Measurements from ENCODE around the gene CCDC184.
A peak's percentile ranks its signal among the peaks of the same experiment; 100 is the strongest.

CCDC184 gene

GRCh38 chr12:48156652-48157017 lies 26.8 kb upstream of the CCDC184 start:
- TF ChIP-seq, protein P1, sequence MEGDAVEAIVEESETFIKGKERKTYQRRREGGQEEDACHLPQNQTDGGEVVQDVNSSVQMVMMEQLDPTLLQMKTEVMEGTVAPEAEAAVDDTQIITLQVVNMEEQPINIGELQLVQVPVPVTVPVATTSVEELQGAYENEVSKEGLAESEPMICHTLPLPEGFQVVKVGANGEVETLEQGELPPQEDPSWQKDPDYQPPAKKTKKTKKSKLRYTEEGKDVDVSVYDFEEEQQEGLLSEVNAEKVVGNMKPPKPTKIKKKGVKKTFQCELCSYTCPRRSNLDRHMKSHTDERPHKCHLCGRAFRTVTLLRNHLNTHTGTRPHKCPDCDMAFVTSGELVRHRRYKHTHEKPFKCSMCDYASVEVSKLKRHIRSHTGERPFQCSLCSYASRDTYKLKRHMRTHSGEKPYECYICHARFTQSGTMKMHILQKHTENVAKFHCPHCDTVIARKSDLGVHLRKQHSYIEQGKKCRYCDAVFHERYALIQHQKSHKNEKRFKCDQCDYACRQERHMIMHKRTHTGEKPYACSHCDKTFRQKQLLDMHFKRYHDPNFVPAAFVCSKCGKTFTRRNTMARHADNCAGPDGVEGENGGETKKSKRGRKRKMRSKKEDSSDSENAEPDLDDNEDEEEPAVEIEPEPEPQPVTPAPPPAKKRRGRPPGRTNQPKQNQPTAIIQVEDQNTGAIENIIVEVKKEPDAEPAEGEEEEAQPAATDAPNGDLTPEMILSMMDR (conservative IDR thresholded peaks at IDR 0.05; ENCODE audit: control insufficient read depth, insufficient read depth, low read depth, low read length) = no peak
- peak overlapping the region; percentile 99 for H3K4me3 ChIP-seq (ENCODE audit: control insufficient read depth, low read depth, low read length)
- DNase-seq (ENCODE audit: low read depth) = no peak

DNA sequence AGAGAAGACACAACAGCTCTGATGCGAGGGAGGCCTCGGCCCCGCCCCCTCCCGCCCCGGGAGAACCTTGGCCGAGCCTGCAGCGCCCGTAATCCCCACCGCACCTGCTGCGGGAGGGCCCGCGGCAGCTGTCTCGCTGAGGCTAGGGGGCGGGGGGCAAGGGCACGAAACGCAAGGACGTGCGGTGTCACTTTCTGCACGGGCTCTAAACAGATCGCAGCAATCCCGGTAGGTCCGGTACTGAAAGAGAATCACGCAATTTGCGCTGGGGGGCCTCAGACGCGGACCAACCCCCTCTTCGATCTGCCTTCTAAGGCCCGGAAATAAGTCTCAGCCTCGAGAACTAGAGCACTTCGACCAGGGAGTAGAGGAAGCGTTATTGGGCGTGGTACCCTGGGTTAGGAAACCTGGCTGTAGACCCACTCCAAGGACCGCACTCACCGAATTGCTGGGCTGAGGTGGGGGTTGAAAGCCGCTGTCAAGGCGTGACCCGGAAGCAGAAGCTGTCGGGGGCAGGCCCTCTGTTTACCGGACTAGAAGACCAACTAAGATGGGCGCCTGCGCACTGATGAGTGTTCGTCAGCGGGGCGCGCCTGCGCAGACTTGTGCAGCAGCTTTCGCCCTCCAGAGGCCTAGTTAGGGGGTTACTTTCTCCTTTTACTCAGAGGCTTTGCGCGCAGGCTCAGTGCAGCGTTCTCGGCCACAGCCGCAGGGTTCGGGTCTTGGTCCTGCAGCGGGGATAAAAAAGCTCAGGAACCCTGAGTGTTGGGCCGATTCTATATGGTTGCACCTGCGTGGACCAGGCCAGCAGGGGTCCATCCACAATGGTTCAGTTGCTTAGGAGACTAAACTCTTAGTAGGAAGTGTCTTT lies 26.2 kb upstream of the CCDC184 start, which contains the start of gene ASB8:
Gene ASB8, minus strand, starts transcription at position 498 of the 871 bp plus-strand sequence. CDS start 4,019 bp downstream, outside the sequence.
- peak; percentile 97 for DNase-seq (ENCODE audit: low read depth)
- peak within 1 kb of the TSS; percentile 99 for H3K4me3 ChIP-seq (ENCODE audit: control insufficient read depth, low read depth, low read length)
- TF ChIP-seq, protein P1 (conservative IDR thresholded peaks at IDR 0.05; ENCODE audit: control insufficient read depth, insufficient read depth, low read depth, low read length) = peak; percentile 41

DNA sequence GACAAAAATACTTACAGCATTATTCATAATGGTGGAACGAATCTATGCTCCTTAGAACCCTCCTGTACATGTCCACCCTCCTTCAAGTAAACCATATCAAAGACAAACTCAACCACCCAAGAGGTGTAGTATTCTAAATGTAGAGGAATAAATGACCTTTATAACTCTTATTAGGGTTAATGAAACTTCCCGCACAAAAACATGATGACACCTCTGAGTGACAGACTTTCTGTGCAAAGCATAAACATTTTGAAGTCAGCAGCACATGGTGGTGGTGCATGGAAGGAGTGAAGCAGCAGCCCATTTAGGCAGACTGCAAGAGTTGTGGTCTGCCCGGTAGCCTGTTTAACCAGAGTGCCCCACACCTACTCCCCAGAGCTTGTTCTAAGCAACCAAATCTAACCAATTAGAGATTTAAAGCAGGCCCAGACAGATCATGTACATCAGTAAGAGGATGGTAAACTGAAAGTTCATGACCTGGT lies 25.5 kb upstream of the CCDC184 start:
- TF ChIP-seq, protein P1 (conservative IDR thresholded peaks at IDR 0.05; ENCODE audit: control insufficient read depth, insufficient read depth, low read depth, low read length) = no peak
- peak overlapping the region; percentile 99 for H3K4me3 ChIP-seq (ENCODE audit: control insufficient read depth, low read depth, low read length)
- no peak for DNase-seq (ENCODE audit: low read depth)

- TF ChIP-seq, protein P1 (conservative IDR thresholded peaks at IDR 0.05; ENCODE audit: control insufficient read depth, insufficient read depth, low read depth, low read length) = no peak
- H3K4me3 ChIP-seq (ENCODE audit: control insufficient read depth, low read depth, low read length) = no peak overlapping the region
- no peak for DNase-seq (ENCODE audit: low read depth)
These were observed 23.4 kb upstream of the CCDC184 start for GRCh38 chr12:48160046-48160445.

- DNase-seq (ENCODE audit: low read depth) = no peak
- TF ChIP-seq, protein P1 (conservative IDR thresholded peaks at IDR 0.05; ENCODE audit: control insufficient read depth, insufficient read depth, low read depth, low read length) = no peak
- no peak overlapping the region for H3K4me3 ChIP-seq (ENCODE audit: control insufficient read depth, low read depth, low read length)
These were observed 22.6 kb upstream of the CCDC184 start for GRCh38 chr12:48160807-48161206.

GRCh38 chr12:48163150-48163747 lies 20.2 kb upstream of the CCDC184 start:
- no peak for DNase-seq (ENCODE audit: low read depth)
- TF ChIP-seq, protein P1 (conservative IDR thresholded peaks at IDR 0.05; ENCODE audit: control insufficient read depth, insufficient read depth, low read depth, low read length) = no peak

More at GRCh38 chr12:48163150-48163747, 20.2 kb upstream of the CCDC184 start:
- H3K4me3 ChIP-seq (ENCODE audit: control insufficient read depth, low read depth, low read length) = no peak overlapping the region
